Neuronal stem cell (in vitro differentiated cells): ENCODE results near the gene LMO1.

Experiments used
- DNase-seq: peaks from one replicate; pipeline ENCODE4 v3.0.0-alpha.2; 2013; ENCODE audit warnings: low spot score
- H2AFZ ChIP-seq: one replicate; pipeline ENCODE4 v1.6.1; 2013; ENCODE audit warnings: mild to moderate bottlenecking, low read length, inconsistent platforms
- H2AK5ac ChIP-seq: 2 replicates; pipeline ENCODE4 v1.6.1; 2013; ENCODE audit warnings: low read depth, mild to moderate bottlenecking, inconsistent platforms, low read length, moderate library complexity, mixed read lengths
- H2BK120ac ChIP-seq: 2 replicates; pipeline ENCODE4 v1.6.1; 2013; ENCODE audit warnings: low read depth, mild to moderate bottlenecking, inconsistent platforms, low read length, moderate library complexity, mixed read lengths
- H2BK12ac ChIP-seq: one replicate; pipeline ENCODE4 v1.6.1; 2013; ENCODE audit warnings: low read length, inconsistent platforms
- H2BK15ac ChIP-seq: 2 replicates; pipeline ENCODE4 v1.6.1; 2013; ENCODE audit warnings: mild to moderate bottlenecking, low read length, inconsistent platforms, mixed read lengths
- H2BK5ac ChIP-seq: one replicate; pipeline ENCODE4 v1.6.1; 2013; ENCODE audit warnings: inconsistent platforms, mild to moderate bottlenecking, low read length, moderate library complexity
- H3K14ac ChIP-seq: one replicate; pipeline ENCODE4 v1.6.1; 2013; ENCODE audit warnings: low read length, inconsistent platforms
- H3K18ac ChIP-seq: 2 replicates; pipeline ENCODE4 v1.6.1; 2013; ENCODE audit warnings: low read length, inconsistent platforms
- H3K23ac ChIP-seq: 2 replicates; pipeline ENCODE4 v1.6.1; 2013; ENCODE audit warnings: low read depth, mild to moderate bottlenecking, mixed read lengths, low read length, inconsistent platforms; ENCODE audit not compliant: poor library complexity
- H3K27ac ChIP-seq: replicated peaks from 3 replicates; pipeline ENCODE4 v1.5.1; 2013; ENCODE audit warnings: low read length, inconsistent platforms
- H3K27me3 ChIP-seq, 3 experiments: 2 replicates each; pipeline ENCODE4 v1.6.1; 2013; ENCODE audit warnings: low read length in 3 of 3, mild to moderate bottlenecking in 2 of 3, inconsistent platforms in 1 of 3, low read depth in 1 of 3, mixed read lengths in 1 of 3, moderate library complexity in 1 of 3; ENCODE audit not compliant: control insufficient read depth in 3 of 3, insufficient read depth in 3 of 3
- H3K36me3 ChIP-seq, 2 donors: replicated peaks in 1 of 2; 2 replicates each; pipeline ENCODE4 v1.6.1; 2013; ENCODE audit warnings: low read length in 2 of 2; ENCODE audit not compliant: control insufficient read depth in 2 of 2, insufficient read depth in 2 of 2
- H3K4ac ChIP-seq: 2 replicates; pipeline ENCODE4 v1.6.1; 2013; ENCODE audit warnings: inconsistent platforms, mild to moderate bottlenecking, low read length, moderate library complexity
- H3K4me1 ChIP-seq, 2 donors: 1 replicate in 1 of 2; 2 replicates in 1 of 2; pipeline ENCODE4 v1.6.1; 2013; ENCODE audit warnings: low read length in 2 of 2, low read depth in 1 of 2; ENCODE audit not compliant: control insufficient read depth in 2 of 2, insufficient read depth in 1 of 2
- H3K4me2 ChIP-seq: one replicate; pipeline ENCODE4 v1.6.1; 2013; ENCODE audit warnings: mild to moderate bottlenecking, low read length, inconsistent platforms; ENCODE audit not compliant: insufficient read depth, poor library complexity, severe bottlenecking
- H3K4me3 ChIP-seq, 2 donors: 2 replicates each; pipeline ENCODE4 v1.5.1; 2013; ENCODE audit warnings: low read length in 2 of 2, mild to moderate bottlenecking in 2 of 2, inconsistent platforms in 1 of 2, moderate library complexity in 1 of 2
- H3K79me1 ChIP-seq: one replicate; pipeline ENCODE4 v1.6.1; 2013; ENCODE audit warnings: low read depth, mild to moderate bottlenecking, inconsistent platforms, low read length, moderate library complexity
- H3K9ac ChIP-seq: one replicate; pipeline ENCODE4 v1.6.1; 2013; ENCODE audit warnings: mild to moderate bottlenecking, low read depth, low read length, inconsistent platforms; ENCODE audit not compliant: poor library complexity
- H3K9me3 ChIP-seq, 2 donors: replicated peaks in 1 of 2; 2 replicates each; pipeline versions ENCODE3 to v1.6.1; 2013; ENCODE audit warnings: low read length in 2 of 2, mild to moderate bottlenecking in 2 of 2, inconsistent platforms in 1 of 2, low read depth in 1 of 2, mixed read lengths in 1 of 2, moderate library complexity in 1 of 2; ENCODE audit not compliant: control insufficient read depth in 2 of 2, insufficient read depth in 1 of 2
- H4K8ac ChIP-seq: one replicate; pipeline ENCODE4 v1.6.1; 2013; ENCODE audit warnings: low read depth, mild to moderate bottlenecking, inconsistent platforms, low read length, moderate library complexity
- H4K91ac ChIP-seq: one replicate; pipeline ENCODE4 v1.6.1; 2013; ENCODE audit warnings: low read length, low read depth, mild to moderate bottlenecking, inconsistent platforms; ENCODE audit not compliant: poor library complexity
- WGBS, 2 donors: extraction: QIAGEN DNeasy Blood & Tissue Kit; methylation state at CpG; one replicate each; pipeline ENCODE4 v1.1.7; 2013; ENCODE audit warnings: missing lambda C conversion rate in 2 of 2, mixed read lengths in 1 of 2; ENCODE audit not compliant: insufficient read length in 2 of 2, insufficient replicate concordance in 1 of 2; ENCODE audit errors: extremely low coverage in 2 of 2; 5-methylcytosine and 5-hydroxymethylcytosine counted together

Gene LMO1

GRCh38 chr11:8190431-8190830 is 73.2 kb downstream of the LMO1 start:
- Histone ChIP-seq H2BK120ac (no peak overlapping the region), H3K4me3 (no peak overlapping the region), H2BK15ac (no peak overlapping the region), H3K4me1 (peaks cover 0 to 2% of the 10 kb centered on the region in 2 donors), H3K27me3 (peaks cover 0 to 4% (median 4%) of the 10 kb centered on the region in 3 experiments), H3K4me2 (no peak overlapping the region), H2AK5ac (no peak overlapping the region), H2AFZ (no peak overlapping the region), H3K27ac (no peak overlapping the region), H3K14ac (no peak overlapping the region), H4K8ac (no peak overlapping the region), H2BK12ac (no peak overlapping the region), H3K9me3 (no peaks in the 10 kb centered on the region), H3K36me3 (no peaks in the 10 kb centered on the region), H3K9ac (no peak overlapping the region), H3K18ac (no peak overlapping the region), H3K79me1 (no peaks in the 10 kb centered on the region), H4K91ac (no peak overlapping the region), H3K23ac (no peak overlapping the region), H2BK5ac (no peak overlapping the region), H3K4ac (no peak overlapping the region)
- WGBS, 2 donors: no CpG with 5 or more reads among the region's 2 CpGs
- no peak for DNase-seq

DNA sequence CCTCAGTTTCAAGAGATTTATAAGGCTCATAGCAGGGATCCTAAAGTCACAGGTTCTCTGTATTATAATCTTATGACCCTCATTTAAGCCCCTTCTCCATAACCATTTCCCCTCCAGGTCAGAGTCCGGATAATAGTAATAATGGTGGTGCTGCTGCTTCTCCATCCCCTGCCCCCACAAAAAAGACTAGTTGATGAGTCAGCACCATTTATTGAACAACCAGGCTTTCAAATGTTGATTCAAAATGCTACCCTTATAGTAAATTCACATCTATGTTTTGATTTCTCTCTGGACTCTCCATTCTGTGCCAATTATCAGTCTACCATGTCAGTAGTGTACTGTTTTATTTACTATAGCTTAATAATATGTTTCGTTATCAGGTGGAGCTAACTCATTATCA is 77.2 kb downstream of the LMO1 start:
- no peak overlapping the region for H2BK5ac ChIP-seq
- no peak overlapping the region for H3K23ac ChIP-seq
- no CpG with 5 or more reads among the region's 2 CpGs for WGBS, 2 donors
- no peak for DNase-seq
- no peak overlapping the region for H2AFZ ChIP-seq
- no peaks in the 10 kb centered on the region for H3K4me1 ChIP-seq
- no peak overlapping the region for H3K18ac ChIP-seq
- no peaks in the 10 kb centered on the region for H3K27me3 ChIP-seq
- no peak overlapping the region for H3K27ac ChIP-seq
- no peak overlapping the region for H3K4ac ChIP-seq
- no peak overlapping the region for H4K91ac ChIP-seq
- H3K14ac ChIP-seq: no peak overlapping the region
- H3K36me3 ChIP-seq: no peaks in the 10 kb centered on the region
- H3K9ac ChIP-seq: no peak overlapping the region
- no peak overlapping the region for H2AK5ac ChIP-seq
- no peak overlapping the region for H3K4me3 ChIP-seq
- H2BK12ac ChIP-seq: no peak overlapping the region
- H2BK120ac ChIP-seq: no peak overlapping the region
- no peak overlapping the region for H3K4me2 ChIP-seq
- H3K79me1 ChIP-seq: no peaks in the 10 kb centered on the region
- H3K9me3 ChIP-seq: no peaks in the 10 kb centered on the region
- H2BK15ac ChIP-seq: no peak overlapping the region
- no peak overlapping the region for H4K8ac ChIP-seq

- Histone ChIP-seq H3K27ac (no peak overlapping the region), H3K27me3 (peaks cover 0 to 12% (median 0%) of the 10 kb centered on the region in 3 experiments), H3K79me1 (no peaks in the 10 kb centered on the region), H4K8ac (no peak overlapping the region), H2AFZ (no peak overlapping the region), H3K9ac (no peak overlapping the region), H3K4ac (no peak overlapping the region), H2BK5ac (no peak overlapping the region), H2BK15ac (no peak overlapping the region), H3K9me3 (no peaks in the 10 kb centered on the region), H3K4me2 (no peak overlapping the region), H3K23ac (no peak overlapping the region), H3K18ac (no peak overlapping the region), H3K36me3 (no peaks in the 10 kb centered on the region), H3K4me3 (no peak overlapping the region), H4K91ac (no peak overlapping the region), H2BK12ac (no peak overlapping the region), H2AK5ac (no peak overlapping the region), H3K14ac (no peak overlapping the region), H3K4me1 (peaks cover 0 to 3% of the 10 kb centered on the region in 2 donors), H2BK120ac (no peak overlapping the region)
- no peak for DNase-seq
- no CpG with 5 or more reads among the region's 5 CpGs for WGBS, 2 donors
These were observed 80.6 kb downstream of the LMO1 start for GRCh38 chr11:8183111-8183510.

DNA sequence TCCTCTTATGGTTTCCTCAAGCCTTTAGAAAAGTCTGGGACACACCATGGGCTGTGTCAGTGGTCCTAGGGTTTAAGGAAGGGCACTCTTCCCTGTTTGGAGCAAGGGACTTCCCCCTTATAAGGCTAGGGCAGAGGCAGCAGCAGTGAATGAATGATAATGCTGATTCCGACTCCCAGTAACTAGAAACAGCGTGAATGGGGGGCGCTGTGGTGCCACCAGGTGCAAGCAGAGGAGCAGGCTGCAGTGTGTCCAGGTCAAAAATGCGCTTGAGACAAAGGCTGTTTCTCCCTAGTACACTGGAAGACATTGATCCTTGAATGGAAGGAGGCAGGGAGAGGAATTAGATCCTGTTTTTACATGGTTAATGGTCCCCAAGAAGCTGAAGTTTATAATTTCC is 83.2 kb downstream of the LMO1 start:
- H2BK15ac ChIP-seq: no peak overlapping the region
- no peak overlapping the region for H2BK120ac ChIP-seq

More for the DNA sequence above, 83.2 kb downstream of the LMO1 start:
- no peak overlapping the region for H2BK12ac ChIP-seq
- no peak overlapping the region for H2AK5ac ChIP-seq
- H3K9ac ChIP-seq: no peak overlapping the region
- H3K4me3 ChIP-seq: no peak overlapping the region
- H3K23ac ChIP-seq: no peak overlapping the region
- no peak overlapping the region for H4K91ac ChIP-seq
- H4K8ac ChIP-seq: no peak overlapping the region
- no peaks in the 10 kb centered on the region for H3K9me3 ChIP-seq
- H3K4ac ChIP-seq: no peak overlapping the region
- H3K18ac ChIP-seq: peak overlapping the region; percentile 11
- no peaks in the 10 kb centered on the region for H3K79me1 ChIP-seq
- H3K4me2 ChIP-seq: no peak overlapping the region
- DNase-seq: no peak
- H2AFZ ChIP-seq: no peak overlapping the region
- peaks cover 0 to 34% (median 0%) of the 10 kb centered on the region in 3 experiments for H3K27me3 ChIP-seq
- H3K27ac ChIP-seq: no peak overlapping the region
- H3K4me1 ChIP-seq: peaks cover 0 to 3% of the 10 kb centered on the region in 2 donors
- no CpG with 5 or more reads among the region's 4 CpGs for WGBS, 2 donors
- H3K14ac ChIP-seq: no peak overlapping the region
- no peak overlapping the region for H2BK5ac ChIP-seq
- H3K36me3 ChIP-seq: no peaks in the 10 kb centered on the region
